ENCODE data around the gene PROB1. TPM values are rescaled to one million over a fixed set of nuclear protein-coding genes. Genes with fewer than 3 reads are reported as not detected.

Gene PROB1
- total and polyA plus RNA-seq, 2 of the 8 experiments (the other 6 are each of a cell fraction or from before 2014, with no cell fraction given) = 0.89 to 3.1 TPM

DNA sequence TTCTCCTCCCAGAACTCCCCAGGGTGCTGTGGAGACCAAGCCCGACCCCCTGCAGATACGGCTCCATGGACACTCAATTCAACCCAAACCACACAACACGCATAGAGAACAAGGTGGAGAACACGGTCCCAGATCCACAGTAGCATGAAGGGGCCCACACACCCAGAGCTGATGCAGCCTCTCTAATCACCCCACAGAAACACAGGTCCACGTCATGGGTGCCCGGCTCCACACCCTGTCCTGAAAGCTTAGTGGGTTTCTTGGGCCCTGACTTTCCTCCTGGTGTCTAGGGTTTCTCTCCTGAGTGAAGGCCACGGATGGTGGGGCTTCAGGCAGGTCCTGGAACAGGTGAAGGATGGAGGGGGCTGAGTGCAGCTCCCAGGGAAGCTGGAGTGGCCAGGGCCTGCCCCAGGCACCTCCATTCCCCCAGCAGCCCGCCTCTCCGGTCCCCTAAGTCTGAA lies 10.3 kb downstream of the PROB1 start:
- H4K8ac ChIP-seq (ENCODE audit: extremely low read depth, insufficient read depth, low read length) = no peak overlapping the region
- H3K9ac ChIP-seq (replicated peaks in 1 of 4; ENCODE audit: extremely low read depth in 1 of 4, low read depth in 3 of 4, low read length in 3 of 4) = no peak overlapping the region
- H4K5ac ChIP-seq (ENCODE audit: insufficient read length, low read depth, low read length) = no peak overlapping the region
- no peaks in the 10 kb centered on the region for H3K36me3 ChIP-seq (ENCODE audit: control insufficient read depth in 2 of 4, insufficient read depth in 4 of 4, low read length in 3 of 4)
- no peak overlapping the region for H3K4me2 ChIP-seq (ENCODE audit: insufficient read depth in 1 of 2, low read depth in 2 of 2, low read length in 2 of 2)
- H3K23me2 ChIP-seq (ENCODE audit: low read depth, low read length) = no peaks in the 10 kb centered on the region
- no peak overlapping the region for H2BK5ac ChIP-seq (ENCODE audit: low read depth, low read length)
- H2AFZ ChIP-seq (ENCODE audit: low read length) = no peak overlapping the region
- peaks cover 3 to 12% (median 10%) of the 10 kb centered on the region in 4 experiments for H3K4me1 ChIP-seq (replicated peaks in 1 of 4; ENCODE audit: control insufficient read depth in 3 of 4, insufficient read depth in 4 of 4, low read length in 3 of 4)
- H3K79me2 ChIP-seq (ENCODE audit: control insufficient read depth in 1 of 2, insufficient read depth in 2 of 2, low read length in 2 of 2) = no peaks in the 10 kb centered on the region
- H3K14ac ChIP-seq (ENCODE audit: insufficient read length) = no peak overlapping the region
- H3K18ac ChIP-seq (ENCODE audit: extremely low read depth, low read length) = no peak overlapping the region
- H4K20me1 ChIP-seq (replicated peaks in 1 of 2; ENCODE audit: control insufficient read depth in 1 of 2, insufficient read depth in 2 of 2, low read length in 2 of 2) = peaks cover 0 to 2% of the 10 kb centered on the region in 2 experiments
- no peak overlapping the region for H2AK5ac ChIP-seq (ENCODE audit: low read depth, low read length)
- ChIA-PET POLR2A (ENCODE audit: partially characterized antibody) (interaction anchor here (0.6 to 1.1 kb wide), 2 partner anchors 8 to 43 kb away, joined by 3 read pairs; partner anchors contain the start of gene PAIP2), CTCF (ENCODE audit: partially characterized antibody) (interaction anchor here (1.2 kb wide), 1 partner anchor 251 kb away, joined by 3 read pairs; no protein-coding TSS in a partner anchor)
- no peak overlapping the region for H3K4ac ChIP-seq (replicated peaks; ENCODE audit: insufficient read length, low read depth, low read length)
- no peak overlapping the region for H3K27ac ChIP-seq (ENCODE audit: low read depth, low read length)
- no peak overlapping the region for H3K56ac ChIP-seq (replicated peaks; ENCODE audit: insufficient read length, low read depth, low read length)
- no peak overlapping the region for H2BK20ac ChIP-seq (ENCODE audit: low read length)
- FAIRE-seq (no peak), DNase-seq (ENCODE audit: low read depth in 1 of 2, low spot score in 2 of 2) (no peak)
- H2BK120ac ChIP-seq (replicated peaks; ENCODE audit: low read depth, low read length) = no peak overlapping the region
- no peaks in the 10 kb centered on the region for H3K9me3 ChIP-seq (ENCODE audit: insufficient read depth in 2 of 2, low read depth in 1 of 2, low read length in 1 of 2)
- no peaks in the 10 kb centered on the region; the same call in 1 of the 2 replicates for H3K79me1 ChIP-seq (ENCODE audit: low read depth, low read length)
- no peak overlapping the region for H3K4me3 ChIP-seq (ENCODE audit: extremely low read depth in 1 of 4, insufficient read depth in 2 of 4, low read depth in 3 of 4, low read length in 4 of 4)
- no peak overlapping the region for H2BK15ac ChIP-seq (ENCODE audit: low read length)
- TF ChIP-seq BACH1 (IDR thresholded peaks at IDR 0.05; ENCODE audit: low read length) = no peak
- no peak overlapping the region for H2BK12ac ChIP-seq (ENCODE audit: low read depth, low read length)
- WGBS, 2 experiments (ENCODE audit: extremely low coverage in 1 of 2, insufficient coverage in 1 of 2, insufficient read length in 1 of 2, insufficient replicate concordance in 2 of 2, low coverage in 1 of 2, low lambda C conversion rate in 2 of 2, missing lambda C conversion rate in 1 of 2) = 85% methylated on average over 9 of the region's 9 CpGs; no CpG with 5 or more reads in 1 of the 2 experiments
- H4K91ac ChIP-seq (replicated peaks; ENCODE audit: insufficient read length, low read length) = no peak overlapping the region
- H3K23ac ChIP-seq (ENCODE audit: insufficient read length) = no peak overlapping the region
- H3K27me3 ChIP-seq (replicated peaks in 1 of 4; ENCODE audit: control insufficient read depth in 3 of 4, extremely low read depth in 1 of 4, insufficient read depth in 3 of 4, low read length in 3 of 4) = no peaks in the 10 kb centered on the region
